H1 (cell line): ENCODE data around the gene THUMPD3. TPM values are rescaled to one million over a fixed set of nuclear protein-coding genes. Genes with fewer than 3 reads are reported as not detected.

Experiments
- CTCF ChIA-PET: fragments of 300-600 bp; sonication (Branson Sonifier 250); formaldehyde crosslinking; loops from one replicate; lab custom pipeline; 2021; ENCODE audit not compliant: partially characterized antibody; lab: Charles Lee
- POLR2A ChIA-PET: fragments of 300-600 bp; sonication (Branson Sonifier 250); formaldehyde crosslinking; loops from one replicate; lab custom pipeline; 2021; ENCODE audit warnings: inconsistent platforms; ENCODE audit not compliant: partially characterized antibody; lab: Charles Lee
- DNase-seq, 2 experiments: peaks; one replicate each; pipeline versions ENCODE4 v3.0.0 to v3.0.0-alpha.2; 2010 to 2022; ENCODE audit warnings: low spot score in 2 of 2, low read depth in 1 of 2, mixed read lengths in 1 of 2
- FAIRE-seq: peaks from 2 replicates; lab custom pipeline; 2011; peaks lifted over from hg19 to GRCh38; lab: Jason Lieb, UNC
- H2AFZ ChIP-seq: 2 replicates; pipeline ENCODE4 v1.8.1; 2012; ENCODE audit warnings: low read length, inconsistent platforms
- H2AK5ac ChIP-seq: 2 replicates; pipeline ENCODE4 v1.6.1; 2013; ENCODE audit warnings: low read depth, low read length
- H2BK120ac ChIP-seq: replicated peaks from 2 replicates; pipeline ENCODE3; 2013; ENCODE audit warnings: low read depth, low read length, inconsistent platforms
- H2BK12ac ChIP-seq: 2 replicates; pipeline ENCODE4 v1.6.1; 2013; ENCODE audit warnings: low read depth, low read length
- H2BK15ac ChIP-seq: 2 replicates; pipeline ENCODE4 v1.6.1; 2013; ENCODE audit warnings: low read length
- H2BK20ac ChIP-seq: 2 replicates; pipeline ENCODE4 v1.6.1; 2013; ENCODE audit warnings: low read length
- H2BK5ac ChIP-seq: 2 replicates; pipeline ENCODE4 v1.6.1; 2013; ENCODE audit warnings: low read depth, low read length
- H3K14ac ChIP-seq: 2 replicates; pipeline ENCODE4 v1.6.1; 2013; ENCODE audit warnings: inconsistent platforms; ENCODE audit not compliant: insufficient read length
- H3K18ac ChIP-seq: 2 replicates; pipeline ENCODE4 v1.6.1; 2013; ENCODE audit warnings: low read length; ENCODE audit errors: extremely low read depth
- H3K23ac ChIP-seq: 2 replicates; pipeline ENCODE4 v1.6.1; 2013; ENCODE audit warnings: inconsistent platforms; ENCODE audit not compliant: insufficient read length
- H3K23me2 ChIP-seq: 2 replicates; pipeline ENCODE4 v1.6.1; 2013; ENCODE audit warnings: low read depth, low read length
- H3K27ac ChIP-seq: 2 replicates; pipeline ENCODE4 v1.6.1; 2011; ENCODE audit warnings: low read depth, low read length, inconsistent platforms
- H3K27me3 ChIP-seq, 4 experiments: replicated peaks in 1 of 4; 1 replicate in 1 of 4; 2 replicates in 3 of 4; pipeline versions ENCODE4 v1.6.1 to v1.8.1; 2011 to 2013; ENCODE audit warnings: low read length in 3 of 4, mild to moderate bottlenecking in 3 of 4, inconsistent platforms in 2 of 4, mixed read lengths in 2 of 4, moderate library complexity in 1 of 4; ENCODE audit not compliant: control insufficient read depth in 3 of 4, insufficient read depth in 3 of 4; ENCODE audit errors: extremely low read depth in 1 of 4
- H3K36me3 ChIP-seq, 4 experiments: 2 replicates each; pipeline versions ENCODE4 v1.6.1 to v1.8.1; 2011 to 2013; ENCODE audit warnings: mild to moderate bottlenecking in 4 of 4, low read length in 3 of 4, moderate library complexity in 2 of 4, control low read depth in 1 of 4, inconsistent platforms in 1 of 4; ENCODE audit not compliant: insufficient read depth in 4 of 4, control insufficient read depth in 2 of 4
- H3K4ac ChIP-seq: replicated peaks from 2 replicates; pipeline ENCODE3; 2013; ENCODE audit warnings: low read length, low read depth, mixed read lengths, inconsistent platforms; ENCODE audit not compliant: insufficient read length
- H3K4me1 ChIP-seq, 4 experiments: replicated peaks in 1 of 4; 1 replicate in 1 of 4; 2 replicates in 3 of 4; pipeline versions ENCODE4 v1.6.1 to v1.8.1; 2011 to 2013; ENCODE audit warnings: low read length in 3 of 4, inconsistent platforms in 2 of 4, mixed read lengths in 1 of 4; ENCODE audit not compliant: insufficient read depth in 4 of 4, control insufficient read depth in 3 of 4
- H3K4me2 ChIP-seq, 2 experiments: 2 replicates each; pipeline versions ENCODE4 v1.6.1 to v1.8.1; 2011 to 2013; ENCODE audit warnings: low read depth in 2 of 2, low read length in 2 of 2, control low read depth in 1 of 2, inconsistent platforms in 1 of 2, mild to moderate bottlenecking in 1 of 2; ENCODE audit not compliant: insufficient read depth in 1 of 2
- H3K4me3 ChIP-seq, 4 experiments: fragments of 200-600, 300-600 bp in 1 of 4; sonication (generic), shearing (Covaris generic), sonication (Bioruptor Twin) in 1 of 4; 2 replicates each; pipeline versions ENCODE4 v1.5.1 to v1.8.1; 2011 to 2016; ENCODE audit warnings: low read length in 4 of 4, low read depth in 3 of 4, control low read depth in 2 of 4, inconsistent platforms in 2 of 4, mild to moderate bottlenecking in 2 of 4, mixed read lengths in 1 of 4, moderate library complexity in 1 of 4; ENCODE audit not compliant: insufficient read depth in 2 of 4; ENCODE audit errors: extremely low read depth in 1 of 4
- H3K56ac ChIP-seq: replicated peaks from 2 replicates; pipeline ENCODE3; 2013; ENCODE audit warnings: low read depth, mild to moderate bottlenecking, mixed read lengths, low read length, inconsistent platforms; ENCODE audit not compliant: insufficient read length
- H3K79me1 ChIP-seq: 2 replicates; pipeline ENCODE4 v1.6.1; 2013; ENCODE audit warnings: low read depth, low read length, control low read depth
- H3K79me2 ChIP-seq, 2 experiments: 2 replicates each; pipeline versions ENCODE4 v1.6.1 to v1.8.1; 2012 to 2013; ENCODE audit warnings: low read length in 2 of 2, mild to moderate bottlenecking in 2 of 2, inconsistent platforms in 1 of 2; ENCODE audit not compliant: insufficient read depth in 2 of 2, control insufficient read depth in 1 of 2
- H3K9ac ChIP-seq, 4 experiments: replicated peaks in 1 of 4; 1 replicate in 1 of 4; 2 replicates in 3 of 4; pipeline versions ENCODE4 v1.6.1 to v1.8.1; 2011 to 2013; ENCODE audit warnings: low read depth in 3 of 4, low read length in 3 of 4, control low read depth in 2 of 4, mild to moderate bottlenecking in 2 of 4, moderate library complexity in 2 of 4, inconsistent platforms in 1 of 4; ENCODE audit errors: extremely low read depth in 1 of 4
- H3K9me3 ChIP-seq, 2 experiments: 2 replicates each; pipeline versions ENCODE4 v1.6.1 to v1.8.1; 2012 to 2013; ENCODE audit warnings: mild to moderate bottlenecking in 2 of 2, moderate library complexity in 2 of 2, control low read depth in 1 of 2, inconsistent platforms in 1 of 2, low read depth in 1 of 2, low read length in 1 of 2, mixed read lengths in 1 of 2; ENCODE audit not compliant: insufficient read depth in 2 of 2
- H4K20me1 ChIP-seq, 2 experiments: replicated peaks in 1 of 2; 2 replicates each; pipeline versions ENCODE3 to v1.8.1; 2011 to 2013; ENCODE audit warnings: inconsistent platforms in 2 of 2, low read length in 2 of 2, mild to moderate bottlenecking in 1 of 2; ENCODE audit not compliant: insufficient read depth in 2 of 2, control insufficient read depth in 1 of 2
- H4K5ac ChIP-seq: 2 replicates; pipeline ENCODE4 v1.6.1; 2013; ENCODE audit warnings: low read length, low read depth, mixed read lengths, inconsistent platforms; ENCODE audit not compliant: insufficient read length
- H4K8ac ChIP-seq: 2 replicates; pipeline ENCODE4 v1.8.0; 2013; ENCODE audit warnings: mild to moderate bottlenecking, moderate library complexity, low read length, inconsistent platforms; ENCODE audit not compliant: insufficient read depth; ENCODE audit errors: extremely low read depth
- H4K91ac ChIP-seq: replicated peaks from 2 replicates; pipeline ENCODE3; 2013; ENCODE audit warnings: low read length, mixed read lengths, inconsistent platforms; ENCODE audit not compliant: insufficient read length
- BRCA1 ChIP-seq: IDR thresholded peaks from 2 replicates; pipeline ENCODE4 v1.6.1; 2012; ENCODE audit warnings: low read depth, low read length, improper control_type of control experiment
- CBX5 ChIP-seq: fragments of 300-800, 300-1000 bp; sonication (generic); IDR thresholded peaks from 2 replicates; pipeline ENCODE4 v1.7.1; 2016; ENCODE audit warnings: antibody characterized with exemption, low read length, low read depth
- CREB1 ChIP-seq: IDR thresholded peaks from 2 replicates; pipeline ENCODE4 v1.6.1; 2012; ENCODE audit warnings: inconsistent platforms
- KDM5A ChIP-seq: fragments of 200-600 bp; IDR thresholded peaks from 2 replicates; pipeline ENCODE4 v1.7.1; 2012; ENCODE audit warnings: mild to moderate bottlenecking, low read length, inconsistent platforms, mixed read lengths
- POLR2AphosphoS5 ChIP-seq: IDR thresholded peaks from 2 replicates; pipeline ENCODE4 v1.6.1; 2011; ENCODE audit warnings: low read depth, low read length
- RXRA ChIP-seq: IDR thresholded peaks from 2 replicates; pipeline ENCODE4 v1.6.1; 2011; ENCODE audit warnings: low read depth, mild to moderate bottlenecking, low read length, moderate library complexity; ENCODE audit not compliant: insufficient read depth
- SUZ12 ChIP-seq: fragments of 200-600 bp; sonication (generic); IDR thresholded peaks from 2 replicates; pipeline ENCODE4 v1.6.1; 2012; ENCODE audit warnings: mild to moderate bottlenecking, inconsistent platforms, low read length, moderate library complexity, mixed read lengths
- WGBS, 2 experiments: shearing (Covaris generic) in 1 of 2; methylation state at CpG; one replicate each; pipeline versions ENCODE4 v1.1.6 to v1.1.7; 2013 to 2015; ENCODE audit warnings: low lambda C conversion rate in 2 of 2, mixed read lengths in 2 of 2, inconsistent platforms in 1 of 2, low coverage in 1 of 2, missing lambda C conversion rate in 1 of 2; ENCODE audit not compliant: insufficient replicate concordance in 2 of 2, insufficient coverage in 1 of 2, insufficient read length in 1 of 2; ENCODE audit errors: extremely low coverage in 1 of 2, missing lambda C conversion rate in 1 of 2; 5-methylcytosine and 5-hydroxymethylcytosine counted together
- polyA plus RNA-seq, 7 experiments: library from polyadenylated mRNA; depleted of rRNA in 3 of 7; stranded (reverse) in 5 of 7; unstranded in 2 of 7; fragments of >200 nt in 5 of 7; fragments of 200-250 nt in 2 of 7; gene quantifications; 1 replicate in 5 of 7; 2 replicates in 1 of 7; 4 replicates in 1 of 7; pipeline versions ENCODE4 v1.2.1 to v1.2.3, GENCODE V29; 2011 to 2013; ENCODE audit warnings: missing spikeins in 2 of 7, mixed read lengths in 2 of 7
- total RNA-seq: library from RNA; stranded (reverse); fragmentation: NEBNext Ultra II Directional; extraction: Animal tissue kit (Norgen Biotek cat#: 25700); gene quantifications from 2 replicates; pipeline ENCODE4 v1.2.1, GENCODE V29; 2021
- TF ChIP-seq, protein P1 (sequence below): IDR thresholded peaks from 2 replicates; pipeline ENCODE4 v1.6.1; 2012; ENCODE audit warnings: inconsistent platforms

The THUMPD3 gene
- total and polyA plus RNA-seq, 2 of the 8 experiments (the other 6 are each of a cell fraction or from before 2014, with no cell fraction given), result 26.7 to 68.9 TPM

DNA sequence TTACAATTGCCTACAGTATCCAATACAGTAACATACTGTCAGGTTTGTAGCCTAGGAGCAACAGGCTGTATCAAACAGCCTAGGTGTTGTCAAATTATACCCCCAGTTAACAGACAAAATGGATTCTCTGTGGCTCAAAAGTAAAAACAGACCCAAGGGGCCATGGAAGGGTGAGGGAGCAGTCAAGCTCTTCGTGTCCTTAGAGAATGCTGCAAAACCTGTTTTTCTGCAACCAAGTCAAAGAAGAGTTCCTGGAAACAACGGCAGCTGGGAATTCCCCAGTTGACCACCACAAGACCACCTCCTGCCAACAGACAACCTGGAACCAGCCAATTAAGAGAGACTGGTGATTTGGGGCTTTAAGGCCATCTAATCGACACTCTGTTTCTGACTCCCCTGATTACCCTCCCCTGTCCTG, 11.1 kb upstream of the THUMPD3 start:
- H3K23me2 ChIP-seq, result no peaks in the 10 kb centered on the region
- peak overlapping the region in 3 of 4 experiments; percentile 9 to 51 (median 41); a peak in 4 of 7 replicates for H3K9ac ChIP-seq
- no peaks in the 10 kb centered on the region for H3K79me2 ChIP-seq
- H3K4me3 ChIP-seq, result peak overlapping the region in 2 of 4 experiments; percentile 8 to 30; a peak in 3 of 8 replicates
- H3K4me2 ChIP-seq, result peak overlapping the region; percentile 0 to 58
- H4K91ac ChIP-seq, result peak overlapping the region; percentile 11
- H2BK12ac ChIP-seq, result peak overlapping the region; percentile 81; the same call in 1 of the 2 replicates
- no peak overlapping the region for H2BK15ac ChIP-seq
- no peak overlapping the region for H3K56ac ChIP-seq
- no peak overlapping the region for H2AK5ac ChIP-seq
- peak overlapping the region; percentile 56; the same call in 1 of the 2 replicates for H3K18ac ChIP-seq
- no peak overlapping the region for H2AFZ ChIP-seq
- FAIRE-seq (peak; percentile 65), DNase-seq (peak in 1 of 2 experiments; percentile 47)
- no peak overlapping the region for H4K5ac ChIP-seq
- H4K8ac ChIP-seq, result no peak overlapping the region
- H3K4ac ChIP-seq, result no peak overlapping the region
- H3K27me3 ChIP-seq, result no peaks in the 10 kb centered on the region
- H3K27ac ChIP-seq, result peak overlapping the region; percentile 76
- no peaks in the 10 kb centered on the region for H3K79me1 ChIP-seq
- H3K23ac ChIP-seq, result no peak overlapping the region
- ChIA-PET POLR2A (interaction anchor here (0.6 to 3.9 kb wide), 17 partner anchors 9 to 327 kb away, joined by 3 to 64 read pairs (median 4); partner anchors contain the start of genes SETD5 and THUMPD3), CTCF (interaction anchor here (0.6 to 3.7 kb wide), 13 partner anchors 9 to 523 kb away, joined by 3 to 47 read pairs (median 5); partner anchors contain the start of gene THUMPD3)
- no peaks in the 10 kb centered on the region for H3K36me3 ChIP-seq
- H3K9me3 ChIP-seq, result no peaks in the 10 kb centered on the region
- peak overlapping the region; percentile 66; the same call in 1 of the 2 replicates for H2BK5ac ChIP-seq
- WGBS, 2 experiments, result 18% methylated on average over 3 of the region's 3 CpGs; no CpG with 5 or more reads in 1 of the 2 experiments
- no peak overlapping the region for H2BK120ac ChIP-seq
- no peaks in the 10 kb centered on the region for H4K20me1 ChIP-seq
- peak overlapping the region; percentile 76 for H2BK20ac ChIP-seq
- H3K4me1 ChIP-seq, result peaks cover 10 to 30% (median 16%) of the 10 kb centered on the region in 4 experiments
- H3K14ac ChIP-seq, result no peak overlapping the region
- TF ChIP-seq RXRA (no peak), KDM5A (no peak), CBX5 (no peak), POLR2AphosphoS5 (peak; percentile 58), SUZ12 (no peak), BRCA1 (no peak), CREB1 (no peak; the same call in 1 of the 2 replicates)
- TF ChIP-seq, protein P1, sequence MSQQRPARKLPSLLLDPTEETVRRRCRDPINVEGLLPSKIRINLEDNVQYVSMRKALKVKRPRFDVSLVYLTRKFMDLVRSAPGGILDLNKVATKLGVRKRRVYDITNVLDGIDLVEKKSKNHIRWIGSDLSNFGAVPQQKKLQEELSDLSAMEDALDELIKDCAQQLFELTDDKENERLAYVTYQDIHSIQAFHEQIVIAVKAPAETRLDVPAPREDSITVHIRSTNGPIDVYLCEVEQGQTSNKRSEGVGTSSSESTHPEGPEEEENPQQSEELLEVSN, result no peak
